ENCODE results near the gene ZC3H12C.

DNA sequence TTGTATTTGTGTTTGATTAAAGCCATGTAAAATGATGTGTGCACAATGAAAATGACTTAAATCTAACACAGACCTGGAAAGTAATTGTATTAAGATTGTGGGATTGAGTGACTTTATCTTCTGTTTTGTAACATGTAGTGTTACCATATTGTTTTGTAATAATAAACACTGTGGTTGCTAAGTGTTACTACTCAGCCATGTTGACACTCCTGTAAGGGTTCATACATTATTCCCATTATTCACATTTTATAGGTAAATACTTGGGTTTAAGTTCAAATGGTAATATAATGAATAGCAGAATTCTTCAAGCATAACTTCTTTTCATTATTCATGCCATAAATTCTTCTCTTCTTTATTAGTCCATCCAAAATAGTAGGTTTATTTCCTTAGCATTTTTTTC is 69.0 kb downstream of the ZC3H12C start:
- TF ChIP-seq ZNF207 (IDR thresholded peaks at IDR 0.05; ENCODE audit: borderline replicate concordance) (no peak), POLR2AphosphoS5 (IDR thresholded peaks at IDR 0.05; ENCODE audit: low read length) (no peak), POLR2A (IDR thresholded peaks at IDR 0.05; ENCODE audit: low read depth, low read length) (no peak), JUNB (IDR thresholded peaks at IDR 0.05) (no peak), ZNF24 (IDR thresholded peaks at IDR 0.05) (no peak)
- TF ChIP-seq, protein P1, sequence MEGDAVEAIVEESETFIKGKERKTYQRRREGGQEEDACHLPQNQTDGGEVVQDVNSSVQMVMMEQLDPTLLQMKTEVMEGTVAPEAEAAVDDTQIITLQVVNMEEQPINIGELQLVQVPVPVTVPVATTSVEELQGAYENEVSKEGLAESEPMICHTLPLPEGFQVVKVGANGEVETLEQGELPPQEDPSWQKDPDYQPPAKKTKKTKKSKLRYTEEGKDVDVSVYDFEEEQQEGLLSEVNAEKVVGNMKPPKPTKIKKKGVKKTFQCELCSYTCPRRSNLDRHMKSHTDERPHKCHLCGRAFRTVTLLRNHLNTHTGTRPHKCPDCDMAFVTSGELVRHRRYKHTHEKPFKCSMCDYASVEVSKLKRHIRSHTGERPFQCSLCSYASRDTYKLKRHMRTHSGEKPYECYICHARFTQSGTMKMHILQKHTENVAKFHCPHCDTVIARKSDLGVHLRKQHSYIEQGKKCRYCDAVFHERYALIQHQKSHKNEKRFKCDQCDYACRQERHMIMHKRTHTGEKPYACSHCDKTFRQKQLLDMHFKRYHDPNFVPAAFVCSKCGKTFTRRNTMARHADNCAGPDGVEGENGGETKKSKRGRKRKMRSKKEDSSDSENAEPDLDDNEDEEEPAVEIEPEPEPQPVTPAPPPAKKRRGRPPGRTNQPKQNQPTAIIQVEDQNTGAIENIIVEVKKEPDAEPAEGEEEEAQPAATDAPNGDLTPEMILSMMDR (IDR thresholded peaks at IDR 0.05 in 2 of 3, conservative IDR thresholded peaks at IDR 0.05 in 1 of 3; ENCODE audit: control insufficient read depth in 2 of 3, extremely low read depth in 1 of 3, insufficient read depth in 1 of 3, low read depth in 3 of 3, low read length in 3 of 3), result no peak
